SK-N-SH treated with all-trans-retinoic acid at 6 μM for 48 hours (cell line): ENCODE data around the gene CDKN2B.

Experiments used
- OSR1 ChIP-seq: fragments of 250-450 bp; sonication (Bioruptor Pico); IDR thresholded peaks from 2 replicates; pipeline ENCODE4 v1.8.0; 2022; ENCODE audit warnings: moderate library complexity, mild to moderate bottlenecking, inconsistent platforms
- PATZ1 ChIP-seq: fragments of 250-450 bp; sonication (Bioruptor Pico); IDR thresholded peaks from 2 replicates; pipeline ENCODE4 v1.8.0; 2020; ENCODE audit warnings: mild to moderate bottlenecking, moderate library complexity, borderline replicate concordance
- PPARA ChIP-seq: fragments of 250-450 bp; sonication (Bioruptor Pico); IDR thresholded peaks from 2 replicates; pipeline ENCODE4 v1.5.0; 2020; ENCODE audit warnings: mild to moderate bottlenecking, borderline replicate concordance
- SNAI2 ChIP-seq: fragments of 250-450 bp; sonication (Bioruptor Pico); IDR thresholded peaks from 2 replicates; pipeline ENCODE4 v1.5.0; 2020; ENCODE audit warnings: mild to moderate bottlenecking, moderate library complexity

- TF ChIP-seq SNAI2 (no peak), PPARA (CRISPR knock-in tag) (no peak), PATZ1 (CRISPR knock-in tag) (no peak), OSR1 (CRISPR knock-in tag) (no peak)
Observed at GRCh38 chr9:22022396-22022795, 13.3 kb upstream of the CDKN2B start.
